ENCODE data around the gene FHDC1. TPM values are rescaled to one million over a fixed set of nuclear protein-coding genes. Genes with fewer than 3 reads are reported as not detected.

FHDC1 gene
- total RNA-seq, 1 experiment from 2014 or later = 0.95 TPM

GRCh38 chr4:152925851-152926250 lies 10.3 kb upstream of the FHDC1 start:
- Histone ChIP-seq H4K20me1 (ENCODE audit: low read length) (no peaks in the 10 kb centered on the region), H3K27me3 (ENCODE audit: low read length) (no peaks in the 10 kb centered on the region), H3K9me3 (ENCODE audit: low read length) (no peaks in the 10 kb centered on the region), H3K79me2 (ENCODE audit: low read length) (no peaks in the 10 kb centered on the region), H3K9me2 (replicated peaks; ENCODE audit: low read length) (no peaks in the 10 kb centered on the region), H3K27ac (ENCODE audit: low read length) (no peak overlapping the region), H2AFZ (ENCODE audit: low read length) (no peak overlapping the region), H3K9ac (ENCODE audit: low read length) (no peak overlapping the region), H3K4me1 (ENCODE audit: insufficient read depth, low read length) (no peaks in the 10 kb centered on the region), H3K4me2 (ENCODE audit: low read length) (no peak overlapping the region), H3K36me3 (ENCODE audit: low read depth, low read length) (no peaks in the 10 kb centered on the region), H3F3A (ENCODE audit: low read length, unreplicated experiment) (no peaks in the 10 kb centered on the region), H3K4me3 (ENCODE audit: low read length) (no peak overlapping the region)
- DNase-seq = no peak
- no TSS peak for BruUV-seq (replicated peaks)
- no peak for TF ChIP-seq CTCF (conservative IDR thresholded peaks at IDR 0.05; ENCODE audit: low read depth, low read length)
- no peak for TF ChIP-seq EZH2 (IDR thresholded peaks at IDR 0.05; ENCODE audit: low read length, unreplicated experiment)
- TF ChIP-seq EZH2phosphoT487 (IDR thresholded peaks at IDR 0.05; ENCODE audit: borderline replicate concordance, low read length) = no peak
- intact Hi-C loops (cut with micrococcal nuclease) = no loop called here
- POLR2A ChIA-PET (ENCODE audit: unreplicated experiment) = no interaction called here
- no peak for ATAC-seq
- CTCF ChIA-PET = no interaction called here

- Histone ChIP-seq H3K27ac (ENCODE audit: low read length) (no peak overlapping the region), H3K4me1 (ENCODE audit: insufficient read depth, low read length) (no peaks in the 10 kb centered on the region), H3K27me3 (ENCODE audit: low read length) (no peaks in the 10 kb centered on the region), H3K4me2 (ENCODE audit: low read length) (no peak overlapping the region), H2AFZ (ENCODE audit: low read length) (no peak overlapping the region), H3K9me3 (ENCODE audit: low read length) (no peaks in the 10 kb centered on the region), H4K20me1 (ENCODE audit: low read length) (no peaks in the 10 kb centered on the region), H3F3A (ENCODE audit: low read length, unreplicated experiment) (no peaks in the 10 kb centered on the region), H3K79me2 (ENCODE audit: low read length) (no peaks in the 10 kb centered on the region), H3K4me3 (ENCODE audit: low read length) (no peak overlapping the region), H3K36me3 (ENCODE audit: low read depth, low read length) (no peaks in the 10 kb centered on the region), H3K9me2 (replicated peaks; ENCODE audit: low read length) (no peaks in the 10 kb centered on the region), H3K9ac (ENCODE audit: low read length) (no peak overlapping the region)
- no peak for DNase-seq
- POLR2A ChIA-PET (ENCODE audit: unreplicated experiment) = no interaction called here
- TF ChIP-seq CTCF (conservative IDR thresholded peaks at IDR 0.05; ENCODE audit: low read depth, low read length) = no peak
- no peak for TF ChIP-seq EZH2phosphoT487 (IDR thresholded peaks at IDR 0.05; ENCODE audit: borderline replicate concordance, low read length)
- no peak for TF ChIP-seq EZH2 (IDR thresholded peaks at IDR 0.05; ENCODE audit: low read length, unreplicated experiment)
- no TSS peak for BruUV-seq (replicated peaks)
- ATAC-seq = no peak
- intact Hi-C loops (cut with micrococcal nuclease) = no loop called here
- CTCF ChIA-PET = no interaction called here
Measured at GRCh38 chr4:152926959-152927358, 9.2 kb upstream of the FHDC1 start.

GRCh38 chr4:152927737-152928136 lies 8.4 kb upstream of the FHDC1 start:
- Histone ChIP-seq H3K9me2 (replicated peaks; ENCODE audit: low read length) (no peaks in the 10 kb centered on the region), H3K36me3 (ENCODE audit: low read depth, low read length) (no peaks in the 10 kb centered on the region), H3K4me2 (ENCODE audit: low read length) (no peak overlapping the region), H4K20me1 (ENCODE audit: low read length) (no peaks in the 10 kb centered on the region), H3K9ac (ENCODE audit: low read length) (no peak overlapping the region), H3K27ac (ENCODE audit: low read length) (no peak overlapping the region), H3K79me2 (ENCODE audit: low read length) (no peaks in the 10 kb centered on the region), H3K27me3 (ENCODE audit: low read length) (no peaks in the 10 kb centered on the region), H3K9me3 (ENCODE audit: low read length) (no peaks in the 10 kb centered on the region), H3K4me1 (ENCODE audit: insufficient read depth, low read length) (no peaks in the 10 kb centered on the region), H3F3A (ENCODE audit: low read length, unreplicated experiment) (no peaks in the 10 kb centered on the region), H2AFZ (ENCODE audit: low read length) (no peak overlapping the region), H3K4me3 (ENCODE audit: low read length) (no peak overlapping the region)
- POLR2A ChIA-PET (ENCODE audit: unreplicated experiment) = no interaction called here
- no peak for DNase-seq
- BruUV-seq (replicated peaks) = no TSS peak
- CTCF ChIA-PET = no interaction called here
- TF ChIP-seq EZH2phosphoT487 (IDR thresholded peaks at IDR 0.05; ENCODE audit: borderline replicate concordance, low read length) = no peak
- TF ChIP-seq EZH2 (IDR thresholded peaks at IDR 0.05; ENCODE audit: low read length, unreplicated experiment) = no peak
- TF ChIP-seq CTCF (conservative IDR thresholded peaks at IDR 0.05; ENCODE audit: low read depth, low read length) = no peak
- intact Hi-C loops (cut with micrococcal nuclease) = no loop called here
- ATAC-seq = no peak
